Adrenal gland (tissue), 12 donors: Measurements from ENCODE around the gene YWHAH. TPM values are rescaled to one million over a fixed set of nuclear protein-coding genes. Genes with fewer than 3 reads are reported as not detected.

ENCODE experiments used
- DNase-seq, 7 donors: peaks; one replicate each; pipeline ENCODE4 v3.0.0-alpha.2; 2019 to 2020
- H3K27ac ChIP-seq, 5 donors: fragments of 200-600 bp; sonication (generic) in 4 of 5; 1 replicate in 3 of 5; 2 replicates in 2 of 5; pipeline versions ENCODE4 v1.5.1 to v1.8.0; 2016 to 2020; ENCODE audit warnings: mild to moderate bottlenecking in 1 of 5
- H3K27me3 ChIP-seq: fragments of 200-600 bp; 2 replicates; pipeline ENCODE4 v1.8.0; 2021
- H3K36me3 ChIP-seq, 2 donors: fragments of 200-600 bp; replicated peaks in 1 of 2; 1 replicate in 1 of 2; 2 replicates in 1 of 2; pipeline versions ENCODE4 v1.5.1 to v1.8.0; 2018 to 2022
- H3K4me1 ChIP-seq, 2 donors: fragments of 200-600 bp; replicated peaks in 1 of 2; 1 replicate in 1 of 2; 2 replicates in 1 of 2; pipeline versions ENCODE4 v1.5.1 to v1.8.0; 2018 to 2021
- H3K4me3 ChIP-seq, 4 donors: fragments of 200-600 bp; sonication (generic) in 3 of 4; one replicate each; pipeline ENCODE4 v1.5.1; 2016 to 2018
- H3K9me3 ChIP-seq, 3 donors: fragments of 200-600 bp; sonication (generic) in 1 of 3; replicated peaks in 1 of 3; 1 replicate in 2 of 3; 2 replicates in 1 of 3; pipeline versions ENCODE4 v1.5.1 to v1.8.0; 2016 to 2021
- POLR2A ChIP-seq, 2 donors: fragments of 450-650 bp; IDR thresholded peaks; one replicate each; pipeline ENCODE4 v1.6.1; 2017; ENCODE audit warnings: antibody characterized with exemption in 2 of 2, mild to moderate bottlenecking in 2 of 2, moderate library complexity in 1 of 2
- WGBS, 4 donors: extraction: QIAGEN DNeasy Blood & Tissue Kit in 2 of 4; methylation state at CpG; one replicate each; pipeline versions ENCODE4 v1.1.5 to v1.1.7; 2013 to 2017; 5-methylcytosine and 5-hydroxymethylcytosine counted together
- intact Hi-C, 2 donors: fragments of 100-400 bp; cut with DNase I; formaldehyde crosslinking; loops; one replicate each; pipeline versions ENCODE4 v1.14.1 to v1.15.0; 2022 to 2023
- polyA plus RNA-seq, 3 donors: library from polyadenylated mRNA; stranded (reverse); fragments of 200-250 nt in 2 of 3; fragments of 350-450 nt in 1 of 3; fragmentation: Illumina TruSeq in 1 of 3; extraction: RNeasy Lipid Tissue Mini Kit (QIAGEN cat#74804) in 1 of 3; gene quantifications; one replicate each; pipeline ENCODE4 v1.2.3, GENCODE V29; 2013 to 2014
- small RNA-seq, 2 donors: library from RNA; depleted of rRNA; stranded (forward); fragments of <200 nt; gene quantifications; one replicate each; pipeline ENCODE3, GENCODE V24; 2016
- total RNA-seq, 9 donors: library from RNA; depleted of rRNA in 4 of 9; stranded (reverse); fragments of >200 nt in 4 of 9; fragments of 120-200 nt in 1 of 9; fragmentation: NEBNext Ultra II Directional in 1 of 9; extraction: Animal tissue kit (Norgen Biotek cat#: 25700) in 1 of 9; gene quantifications; one replicate each; pipeline versions ENCODE4 v1.1.0 to v1.2.4, GENCODE V29; 2013 to 2023
- TF ChIP-seq, protein P1 (sequence below), 6 experiments: fragments of 450-650 bp in 4 of 6; fragments of 200-600 bp in 2 of 6; sonication (generic) in 1 of 6; IDR thresholded peaks; 1 replicate in 5 of 6; 2 replicates in 1 of 6; pipeline versions ENCODE4 v1.5.1 to v1.8.0; 2016 to 2021; ENCODE audit warnings: antibody characterized with exemption in 6 of 6, mild to moderate bottlenecking in 2 of 6, moderate library complexity in 1 of 6
- donor health status: healthy with polysubstance abuse.
- donor health status: Bipolar disorder and iron deficiency.
- donor health status: DM: yes; HTN: yes; CAD: no.
- donor health status: DM: no; HTN: no; CAD: no.
- donor health status: DM: no; HTN: no; CAD: no.
- donor health status: DM: yes; HTN: yes; CAD: no.

Gene YWHAH
- total and polyA plus RNA-seq, 12 donors, result 50.6 to 128 (median 73.7) TPM

DNA sequence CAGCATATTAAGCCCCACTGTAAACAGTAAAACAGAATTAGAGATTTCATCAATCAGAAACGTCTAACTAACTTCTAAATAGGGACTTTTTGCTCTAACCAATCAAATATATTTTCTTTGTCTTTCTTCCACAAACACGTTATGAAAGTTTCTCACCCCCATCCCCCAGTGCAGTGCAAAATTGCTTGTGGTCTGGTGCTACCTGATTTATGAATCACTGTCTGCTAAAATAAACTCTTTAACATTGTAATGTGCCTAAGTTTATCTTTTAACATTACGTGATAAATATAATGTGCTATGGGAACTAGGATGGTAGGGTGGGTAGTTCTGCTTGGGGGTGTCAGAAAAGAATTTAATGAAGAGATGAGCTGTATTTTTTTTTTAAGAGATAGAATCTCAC, 51.5 kb downstream of the YWHAH start:
- Histone ChIP-seq H3K27ac (no peak overlapping the region), H3K4me1 (no peaks in the 10 kb centered on the region), H3K9me3 (no peaks in the 10 kb centered on the region), H3K4me3 (no peak overlapping the region), H3K36me3 (no peaks in the 10 kb centered on the region), H3K27me3 (no peaks in the 10 kb centered on the region)
- DNase-seq, result no peak
- no peak for TF ChIP-seq POLR2A (IDR thresholded peaks at IDR 0.05)
- TF ChIP-seq, protein P1, sequence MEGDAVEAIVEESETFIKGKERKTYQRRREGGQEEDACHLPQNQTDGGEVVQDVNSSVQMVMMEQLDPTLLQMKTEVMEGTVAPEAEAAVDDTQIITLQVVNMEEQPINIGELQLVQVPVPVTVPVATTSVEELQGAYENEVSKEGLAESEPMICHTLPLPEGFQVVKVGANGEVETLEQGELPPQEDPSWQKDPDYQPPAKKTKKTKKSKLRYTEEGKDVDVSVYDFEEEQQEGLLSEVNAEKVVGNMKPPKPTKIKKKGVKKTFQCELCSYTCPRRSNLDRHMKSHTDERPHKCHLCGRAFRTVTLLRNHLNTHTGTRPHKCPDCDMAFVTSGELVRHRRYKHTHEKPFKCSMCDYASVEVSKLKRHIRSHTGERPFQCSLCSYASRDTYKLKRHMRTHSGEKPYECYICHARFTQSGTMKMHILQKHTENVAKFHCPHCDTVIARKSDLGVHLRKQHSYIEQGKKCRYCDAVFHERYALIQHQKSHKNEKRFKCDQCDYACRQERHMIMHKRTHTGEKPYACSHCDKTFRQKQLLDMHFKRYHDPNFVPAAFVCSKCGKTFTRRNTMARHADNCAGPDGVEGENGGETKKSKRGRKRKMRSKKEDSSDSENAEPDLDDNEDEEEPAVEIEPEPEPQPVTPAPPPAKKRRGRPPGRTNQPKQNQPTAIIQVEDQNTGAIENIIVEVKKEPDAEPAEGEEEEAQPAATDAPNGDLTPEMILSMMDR (IDR thresholded peaks at IDR 0.05), result no peak
- WGBS, 4 donors, result 42 to 57% (median 49%) methylated on average over 3 of the region's 3 CpGs
- intact Hi-C loops, result no loop called here

DNA sequence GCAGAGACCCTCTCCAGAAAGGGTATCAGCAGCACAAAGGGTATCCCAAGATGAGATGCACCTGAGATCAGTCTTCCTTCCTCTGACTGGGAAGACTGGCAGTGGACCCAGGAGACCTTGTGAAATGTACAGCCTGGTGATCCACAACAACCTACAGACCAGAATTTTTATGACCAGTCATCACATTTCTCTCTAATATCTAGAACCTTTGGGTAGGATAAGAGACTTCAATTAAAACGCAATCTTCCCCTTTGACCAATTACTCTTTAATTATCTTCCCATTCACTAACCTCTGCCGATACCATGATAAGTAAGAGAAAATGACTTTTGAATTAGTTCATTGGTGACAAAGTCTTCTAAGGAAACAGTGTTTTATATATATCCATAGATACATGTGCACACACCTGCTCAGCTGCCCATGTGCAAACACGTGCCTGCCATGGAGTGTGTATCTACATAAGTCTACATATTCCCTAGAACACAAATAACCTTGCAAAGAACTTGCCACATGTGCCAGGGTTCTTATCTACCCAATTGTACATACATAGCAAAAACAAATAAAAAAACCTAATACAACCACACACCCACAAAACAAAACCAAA, 54.5 kb downstream of the YWHAH start:
- Histone ChIP-seq H3K27me3 (no peaks in the 10 kb centered on the region), H3K27ac (no peak overlapping the region), H3K4me1 (no peaks in the 10 kb centered on the region), H3K36me3 (no peaks in the 10 kb centered on the region), H3K9me3 (no peaks in the 10 kb centered on the region), H3K4me3 (no peak overlapping the region)
- no peak for DNase-seq
- intact Hi-C loops, result no loop called here
- 91 to 98% (median 94%) methylated on average over 3 of the region's 3 CpGs for WGBS, 4 donors
- no peak for TF ChIP-seq POLR2A (IDR thresholded peaks at IDR 0.05)
- TF ChIP-seq, protein P1 (IDR thresholded peaks at IDR 0.05), result no peak

DNA sequence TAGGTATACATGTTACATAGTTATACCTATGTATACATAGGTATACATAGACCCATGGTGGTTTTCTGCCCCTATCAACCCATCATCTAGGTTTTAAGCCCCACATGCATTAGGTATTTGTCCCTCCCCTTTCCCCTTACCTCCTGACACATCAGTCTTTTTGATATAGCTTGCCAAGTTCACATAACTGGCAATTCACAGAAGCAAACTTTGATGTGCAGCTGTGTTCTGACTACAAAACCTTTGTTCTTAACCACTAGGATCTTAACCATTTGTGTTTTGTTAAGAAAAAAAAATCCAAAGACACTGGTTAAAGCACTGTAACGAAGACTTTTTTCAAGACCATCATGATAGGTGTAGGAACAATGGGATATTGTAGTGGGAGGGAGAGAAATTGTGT, 55.8 kb downstream of the YWHAH start:
- intact Hi-C loops, result no loop called here

DNA sequence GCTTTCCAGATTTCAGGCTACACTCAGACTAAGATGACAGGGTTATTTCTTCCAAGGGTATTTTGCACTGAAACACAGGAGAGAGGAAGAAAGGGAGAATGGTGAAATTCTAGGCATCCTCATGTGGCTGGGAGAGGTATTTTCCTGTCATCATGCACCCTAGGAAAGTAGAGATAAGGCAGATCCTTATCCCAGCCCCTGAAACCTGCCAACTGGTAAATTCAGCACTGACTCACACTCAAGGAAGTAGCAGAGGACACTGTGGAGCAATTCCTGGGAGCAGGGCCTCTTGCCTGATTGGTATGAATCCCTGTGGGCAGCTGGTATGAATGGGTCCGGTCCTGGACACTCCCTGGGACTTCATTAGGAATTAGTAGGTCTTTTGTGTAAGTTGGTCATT, 61.1 kb downstream of the YWHAH start:
- intact Hi-C loops, result no loop called here
- 50 to 84% (median 79%) methylated on average over 1 of the region's 1 CpG for WGBS, 4 donors
- Histone ChIP-seq H3K4me3 (no peak overlapping the region), H3K9me3 (no peaks in the 10 kb centered on the region), H3K4me1 (no peaks in the 10 kb centered on the region), H3K27ac (no peak overlapping the region), H3K36me3 (no peaks in the 10 kb centered on the region), H3K27me3 (no peaks in the 10 kb centered on the region)
- no peak for DNase-seq
- TF ChIP-seq POLR2A (IDR thresholded peaks at IDR 0.05), result no peak
- TF ChIP-seq, protein P1 (IDR thresholded peaks at IDR 0.05), result no peak

More for the DNA sequence above, 55.8 kb downstream of the YWHAH start:
- Histone ChIP-seq H3K4me1 (no peaks in the 10 kb centered on the region), H3K4me3 (no peak overlapping the region), H3K9me3 (no peaks in the 10 kb centered on the region), H3K27ac (no peak overlapping the region), H3K36me3 (no peaks in the 10 kb centered on the region), H3K27me3 (no peaks in the 10 kb centered on the region)
- TF ChIP-seq, protein P1 (IDR thresholded peaks at IDR 0.05), result no peak
- TF ChIP-seq POLR2A (IDR thresholded peaks at IDR 0.05), result no peak
- DNase-seq, result no peak
- 75 to 88% (median 83%) methylated on average over 1 of the region's 1 CpG for WGBS, 4 donors

Small RNA genes within 50 kb of the gene (small RNA-seq; reads per million reads assigned to genes)
- gene RN7SL305P, result 0 reads per million in 2 donors

Other genes starting within 250 kb of the YWHAH start
- gene PRR14L, start 194.4 kb upstream of the YWHAH start, total RNA-seq, result 10 to 100 TPM; 15.7 to 53.6 (median 37.0) TPM
- gene PRR14L, start 194.4 kb upstream of the YWHAH start, polyA plus RNA-seq, result 10 to 100 TPM in 1 of 3 donors, 1 to 10 TPM in 2; 6.8 to 13.1 (median 10.0) TPM
- gene DEPDC5, start 190.5 kb upstream of the YWHAH start, total RNA-seq, result 10 to 100 TPM; 14.4 to 35.9 (median 24.4) TPM
- gene DEPDC5, start 190.5 kb upstream of the YWHAH start, polyA plus RNA-seq, result 10 to 100 TPM; 17.1 to 20.7 (median 18.3) TPM
- under 1 TPM in 1 of 9 donors, not detected in 8; 0.04 TPM for gene SLC5A1, start 98.7 kb downstream of the YWHAH start, total RNA-seq
- gene SLC5A1, start 98.7 kb downstream of the YWHAH start, polyA plus RNA-seq, result under 1 TPM in 1 of 3 donors, not detected in 2; under 0.01 TPM
- under 1 TPM in 2 of 9 donors, not detected in 7; 0.28 to 0.55 TPM for gene C22orf42, start 214.8 kb downstream of the YWHAH start, total RNA-seq
- gene C22orf42, start 214.8 kb downstream of the YWHAH start, polyA plus RNA-seq, result under 1 TPM; 0.17 to 0.80 (median 0.57) TPM